Tibial artery (tissue), 4 donors: ENCODE results near the gene SEPSECS.

Source experiments
- DNase-seq, 2 donors: peaks; one replicate each; pipeline ENCODE4 v3.0.0-alpha.2; 2019
- H3K27ac ChIP-seq, 2 donors: fragments of 200-600 bp; sonication (generic) in 1 of 2; 1 replicate in 1 of 2; 2 replicates in 1 of 2; pipeline ENCODE4 v1.5.1; 2018 to 2019; ENCODE audit warnings: mild to moderate bottlenecking in 1 of 2
- H3K27me3 ChIP-seq, 2 donors: fragments of 200-600 bp; sonication (generic) in 1 of 2; one replicate each; pipeline versions ENCODE4 v1.5.1 to v1.6.0; 2016 to 2019
- H3K36me3 ChIP-seq, 3 donors: fragments of 200-600 bp; sonication (generic) in 2 of 3; one replicate each; pipeline ENCODE4 v1.5.1; 2016 to 2019; ENCODE audit warnings: mild to moderate bottlenecking in 2 of 3
- H3K4me1 ChIP-seq, 4 donors: fragments of 200-600 bp; sonication (generic) in 2 of 4; 1 replicate in 3 of 4; 2 replicates in 1 of 4; pipeline ENCODE4 v1.5.1; 2016 to 2019
- H3K4me3 ChIP-seq, 2 donors: fragments of 200-600 bp; sonication (generic) in 1 of 2; 1 replicate in 1 of 2; 2 replicates in 1 of 2; pipeline ENCODE4 v1.5.1; 2018 to 2019; ENCODE audit warnings: mild to moderate bottlenecking in 2 of 2
- H3K9me3 ChIP-seq, 3 donors: fragments of 200-600 bp; sonication (generic) in 1 of 3; one replicate each; pipeline ENCODE4 v1.5.1; 2016 to 2019
- intact Hi-C: fragments of 100-400 bp; cut with DNase I; formaldehyde crosslinking; loops from one replicate; pipeline ENCODE4 v1.15.0; 2023; ENCODE audit warnings: low total_unique reads
- TF ChIP-seq, protein P1 (sequence below), 2 experiments: fragments of 200-600 bp in 1 of 2; fragments of 450-650 bp in 1 of 2; IDR thresholded peaks; one replicate each; pipeline ENCODE4 v1.5.1; 2017 to 2019; ENCODE audit warnings: antibody characterized with exemption in 2 of 2, mild to moderate bottlenecking in 1 of 2, moderate library complexity in 1 of 2

The SEPSECS gene

GRCh38 chr4:25141592-25141991 is 18.7 kb downstream of the SEPSECS start:
- no peak overlapping the region for H3K27ac ChIP-seq
- peaks cover 12 to 19% (median 18%) of the 10 kb centered on the region in 3 donors for H3K36me3 ChIP-seq
- no peak overlapping the region for H3K4me3 ChIP-seq
- H3K4me1 ChIP-seq = no peaks in the 10 kb centered on the region
- intact Hi-C loops = loop anchor here (5.0 to 10.0 kb wide), 2 partner anchors 159 to 657 kb away; no protein-coding TSS in a partner anchor
- TF ChIP-seq, protein P1, sequence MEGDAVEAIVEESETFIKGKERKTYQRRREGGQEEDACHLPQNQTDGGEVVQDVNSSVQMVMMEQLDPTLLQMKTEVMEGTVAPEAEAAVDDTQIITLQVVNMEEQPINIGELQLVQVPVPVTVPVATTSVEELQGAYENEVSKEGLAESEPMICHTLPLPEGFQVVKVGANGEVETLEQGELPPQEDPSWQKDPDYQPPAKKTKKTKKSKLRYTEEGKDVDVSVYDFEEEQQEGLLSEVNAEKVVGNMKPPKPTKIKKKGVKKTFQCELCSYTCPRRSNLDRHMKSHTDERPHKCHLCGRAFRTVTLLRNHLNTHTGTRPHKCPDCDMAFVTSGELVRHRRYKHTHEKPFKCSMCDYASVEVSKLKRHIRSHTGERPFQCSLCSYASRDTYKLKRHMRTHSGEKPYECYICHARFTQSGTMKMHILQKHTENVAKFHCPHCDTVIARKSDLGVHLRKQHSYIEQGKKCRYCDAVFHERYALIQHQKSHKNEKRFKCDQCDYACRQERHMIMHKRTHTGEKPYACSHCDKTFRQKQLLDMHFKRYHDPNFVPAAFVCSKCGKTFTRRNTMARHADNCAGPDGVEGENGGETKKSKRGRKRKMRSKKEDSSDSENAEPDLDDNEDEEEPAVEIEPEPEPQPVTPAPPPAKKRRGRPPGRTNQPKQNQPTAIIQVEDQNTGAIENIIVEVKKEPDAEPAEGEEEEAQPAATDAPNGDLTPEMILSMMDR (IDR thresholded peaks at IDR 0.05) = no peak
- no peaks in the 10 kb centered on the region for H3K27me3 ChIP-seq
- no peaks in the 10 kb centered on the region for H3K9me3 ChIP-seq
- no peak for DNase-seq

GRCh38 chr4:25133132-25133531 is 27.1 kb downstream of the SEPSECS start:
- H3K27ac ChIP-seq = peak overlapping the region in 1 of 2 donors; percentile 31
- intact Hi-C loops = no loop called here
- peaks cover 0 to 7% (median 0%) of the 10 kb centered on the region in 3 donors for H3K36me3 ChIP-seq
- no peak overlapping the region for H3K4me3 ChIP-seq
- H3K9me3 ChIP-seq = no peaks in the 10 kb centered on the region
- no peaks in the 10 kb centered on the region for H3K27me3 ChIP-seq
- TF ChIP-seq, protein P1 (IDR thresholded peaks at IDR 0.05) = no peak
- peaks cover 0 to 36% (median 9%) of the 10 kb centered on the region in 4 donors for H3K4me1 ChIP-seq
- DNase-seq = no peak

DNA sequence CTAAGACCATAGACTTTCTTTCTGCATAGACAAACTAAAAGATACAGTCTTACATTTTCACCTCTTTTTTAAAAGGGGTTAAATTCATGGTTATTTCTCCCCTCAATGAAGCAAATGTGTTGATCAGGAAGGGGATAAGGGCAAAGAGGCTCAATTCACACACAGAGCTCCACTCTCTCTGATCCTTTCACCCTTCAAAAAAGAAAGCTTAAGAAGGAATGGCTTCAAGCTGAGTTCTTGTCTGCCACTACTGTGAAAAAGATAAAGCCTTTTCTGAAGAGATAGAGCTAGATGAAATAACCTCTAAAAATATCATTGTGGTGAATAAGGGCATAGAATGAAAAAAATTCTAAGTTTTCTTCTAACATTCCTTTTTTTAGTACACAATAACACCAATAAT is 28.3 kb downstream of the SEPSECS start:
- no peak for DNase-seq
- Histone ChIP-seq H3K4me1 (peaks cover 0 to 36% (median 9%) of the 10 kb centered on the region in 4 donors), H3K27ac (peak overlapping the region in 1 of 2 donors; percentile 31), H3K36me3 (peaks cover 0 to 6% (median 0%) of the 10 kb centered on the region in 3 donors), H3K4me3 (no peak overlapping the region), H3K27me3 (no peaks in the 10 kb centered on the region), H3K9me3 (no peaks in the 10 kb centered on the region)
- intact Hi-C loops = no loop called here
- TF ChIP-seq, protein P1 (IDR thresholded peaks at IDR 0.05) = no peak

DNA sequence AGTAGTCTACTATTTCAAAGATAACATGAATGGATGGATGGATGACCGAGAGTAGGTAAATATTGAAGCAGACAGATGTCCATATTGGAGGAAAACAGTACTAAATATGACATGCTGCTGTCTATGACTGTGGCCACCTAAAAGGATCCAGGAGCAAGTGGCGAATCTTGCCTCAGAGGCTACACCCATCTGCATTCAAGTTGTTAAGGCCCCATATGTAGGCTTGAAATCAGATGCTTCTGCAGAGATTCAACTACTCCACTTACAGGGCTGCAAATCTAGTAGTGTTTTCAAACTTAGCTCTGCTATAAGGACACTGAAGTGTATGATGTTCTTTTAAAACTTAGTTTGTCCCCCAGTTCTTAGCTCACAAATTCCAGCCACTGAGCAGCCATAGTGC is 28.9 kb downstream of the SEPSECS start:
- Histone ChIP-seq H3K4me1 (peaks cover 0 to 36% (median 9%) of the 10 kb centered on the region in 4 donors), H3K9me3 (no peaks in the 10 kb centered on the region), H3K4me3 (no peak overlapping the region), H3K27me3 (no peaks in the 10 kb centered on the region), H3K27ac (peak overlapping the region in 1 of 2 donors; percentile 31), H3K36me3 (peaks cover 0 to 6% (median 0%) of the 10 kb centered on the region in 3 donors)
- intact Hi-C loops = no loop called here
- no peak for DNase-seq
- TF ChIP-seq, protein P1 (IDR thresholded peaks at IDR 0.05) = no peak

GRCh38 chr4:25129917-25130316 is 30.3 kb downstream of the SEPSECS start:
- H3K27me3 ChIP-seq = no peaks in the 10 kb centered on the region
- intact Hi-C loops = no loop called here
- H3K4me1 ChIP-seq = peaks cover 0 to 36% (median 9%) of the 10 kb centered on the region in 4 donors
- DNase-seq = no peak
- peaks cover 0 to 6% (median 0%) of the 10 kb centered on the region in 3 donors for H3K36me3 ChIP-seq
- no peak overlapping the region for H3K4me3 ChIP-seq
- H3K27ac ChIP-seq = no peak overlapping the region
- no peaks in the 10 kb centered on the region for H3K9me3 ChIP-seq
- TF ChIP-seq, protein P1 (IDR thresholded peaks at IDR 0.05) = no peak

GRCh38 chr4:25128671-25129070 is 31.6 kb downstream of the SEPSECS start:
- TF ChIP-seq, protein P1 (IDR thresholded peaks at IDR 0.05) = no peak
- no peak for DNase-seq
- no peaks in the 10 kb centered on the region for H3K9me3 ChIP-seq
- intact Hi-C loops = no loop called here
- no peak overlapping the region for H3K27ac ChIP-seq
- no peak overlapping the region for H3K4me3 ChIP-seq
- peaks cover 0 to 34% (median 9%) of the 10 kb centered on the region in 4 donors for H3K4me1 ChIP-seq
- H3K27me3 ChIP-seq = no peaks in the 10 kb centered on the region
- peaks cover 0 to 16% (median 0%) of the 10 kb centered on the region in 3 donors for H3K36me3 ChIP-seq
